HepG2 (cell line): ENCODE data around the gene TBC1D14. TPM values are rescaled to one million over a fixed set of nuclear protein-coding genes. Genes with fewer than 3 reads are reported as not detected.

Experiments
- ATAC-seq: fragments of 200-7000 bp; cut with Tn5 transposase; 3 replicates; pipeline ENCODE4 v1.9.1; 2020; ENCODE audit warnings: mild to moderate bottlenecking, moderate library complexity
- BruUV-seq: library from RNA; stranded (reverse); fragments of 400-500 nt; replicated peaks from 2 replicates; lab custom pipeline; 2021; lab: Mats Ljungman, UMichigan
- CTCF ChIA-PET: fragments of 300-600 bp; formaldehyde crosslinking; extraction: SDS; loops from one replicate; lab custom pipeline; 2021; ENCODE audit warnings: low total read pairs, inconsistent platforms, low intra/inter-chr PET ratio; lab: Yijun Ruan, JAX
- POLR2A ChIA-PET: fragments of 350-600 bp; sonication (Branson Sonifier 250); formaldehyde crosslinking; loops from one replicate; lab custom pipeline; 2020; ENCODE audit warnings: antibody characterized with exemption, inconsistent platforms; lab: Yijun Ruan, JAX
- DNase-seq: peaks from one replicate; pipeline ENCODE4 v3.0.0-alpha.2; 2015; ENCODE audit warnings: low spot score
- FAIRE-seq: peaks from 3 replicates; lab custom pipeline; 2011; peaks lifted over from hg19 to GRCh38; lab: Jason Lieb, UNC
- H2AFZ ChIP-seq: one replicate; pipeline ENCODE4 v1.6.1; 2011; ENCODE audit warnings: low read length, inconsistent platforms
- H3K27ac ChIP-seq: fragments of 300-600 bp; 3 replicates; pipeline ENCODE4 v1.8.0; 2011; ENCODE audit warnings: mixed run types, mild to moderate bottlenecking, mixed read lengths, low read length, inconsistent platforms; ENCODE audit not compliant: insufficient read depth; ENCODE audit errors: extremely low read length
- H3K27me3 ChIP-seq, 2 experiments: fragments of 200-600 bp in 1 of 2; 2 replicates in 1 of 2; 3 replicates in 1 of 2; pipeline versions ENCODE4 v1.6.0 to v1.8.0; 2011; ENCODE audit warnings: low read length in 2 of 2, mild to moderate bottlenecking in 2 of 2, moderate library complexity in 2 of 2, inconsistent platforms in 1 of 2; ENCODE audit not compliant: insufficient read depth in 2 of 2, control insufficient read depth in 1 of 2
- H3K36me3 ChIP-seq, 2 experiments: fragments of 200-600 bp in 1 of 2; replicated peaks in 1 of 2; 2 replicates in 1 of 2; 3 replicates in 1 of 2; pipeline versions ENCODE4 v1.5.1 to v1.8.0; 2011; ENCODE audit warnings: low read length in 2 of 2, inconsistent platforms in 1 of 2; ENCODE audit not compliant: insufficient read depth in 2 of 2, control insufficient read depth in 1 of 2
- H3K4me1 ChIP-seq: 2 replicates; pipeline ENCODE4 v1.5.1; 2012; ENCODE audit warnings: low read length, inconsistent platforms; ENCODE audit not compliant: insufficient read depth
- H3K4me2 ChIP-seq: 2 replicates; pipeline ENCODE4 v1.6.0; 2011; ENCODE audit warnings: low read depth, low read length, inconsistent platforms
- H3K4me3 ChIP-seq, 3 experiments: fragments of 200-600 bp in 1 of 3; sonication (generic), shearing (Covaris generic) in 1 of 3; replicated peaks in 1 of 3; 2 replicates each; pipeline ENCODE4 v1.5.1; 2011 to 2016; ENCODE audit warnings: low read length in 3 of 3, inconsistent platforms in 2 of 3, low read depth in 2 of 3, mild to moderate bottlenecking in 2 of 3, control low read depth in 1 of 3, mixed read lengths in 1 of 3; ENCODE audit not compliant: insufficient read depth in 1 of 3
- H3K79me2 ChIP-seq: one replicate; pipeline ENCODE4 v1.6.1; 2011; ENCODE audit warnings: low read length, inconsistent platforms; ENCODE audit not compliant: insufficient read depth
- H3K9ac ChIP-seq: 2 replicates; pipeline ENCODE4 v1.6.0; 2011; ENCODE audit warnings: mild to moderate bottlenecking, low read depth, low read length, inconsistent platforms; ENCODE audit not compliant: insufficient read depth
- H3K9me3 ChIP-seq: 2 replicates; pipeline ENCODE4 v1.5.1; 2012; ENCODE audit warnings: mild to moderate bottlenecking, low read length
- H4K20me1 ChIP-seq: 2 replicates; pipeline ENCODE4 v1.6.0; 2011; ENCODE audit warnings: inconsistent platforms, mild to moderate bottlenecking, low read length, moderate library complexity; ENCODE audit not compliant: insufficient read depth
- ATAD3A ChIP-seq: sonication (generic); formaldehyde crosslinking; IDR thresholded peaks from 2 replicates; pipeline ENCODE4 v1.4.0; 2020; ENCODE audit warnings: missing genetic modification reagents
- CREB1 ChIP-seq, 2 experiments: fragments of 450-650 bp in 1 of 2; IDR thresholded peaks; 2 replicates each; pipeline ENCODE4 v1.6.1; 2016 to 2017; ENCODE audit warnings: control low read depth in 1 of 2, mild to moderate bottlenecking in 1 of 2, missing compliant biosample characterization in 1 of 2, missing genetic modification characterization in 1 of 2
- CREBL2 ChIP-seq: sonication (generic); formaldehyde crosslinking; IDR thresholded peaks from 2 replicates; pipeline ENCODE4 v1.8.1; 2023; ENCODE audit warnings: missing genetic modification reagents, mild to moderate bottlenecking, borderline replicate concordance
- ESRRA ChIP-seq: sonication (generic); formaldehyde crosslinking; IDR thresholded peaks from 2 replicates; pipeline ENCODE4 v1.5.1; 2020; ENCODE audit warnings: mild to moderate bottlenecking, low read depth, missing genetic modification reagents
- HMGA1 ChIP-seq: sonication (generic); formaldehyde crosslinking; conservative IDR thresholded peaks from 2 replicates; pipeline ENCODE4 v1.4.0; 2020; ENCODE audit warnings: missing genetic modification reagents
- NRL ChIP-seq: sonication (generic); formaldehyde crosslinking; IDR thresholded peaks from 2 replicates; pipeline ENCODE4 v1.5.0; 2020; ENCODE audit warnings: missing genetic modification reagents, mild to moderate bottlenecking, moderate library complexity, borderline replicate concordance
- RAD21 ChIP-seq: fragments of 450-650 bp; formaldehyde crosslinking; IDR thresholded peaks from 2 replicates; pipeline ENCODE4 v1.5.0; 2020; ENCODE audit warnings: mild to moderate bottlenecking
- STAG1 ChIP-seq: sonication (generic); formaldehyde crosslinking; IDR thresholded peaks from 2 replicates; pipeline ENCODE4 v1.4.0; 2020; ENCODE audit warnings: missing genetic modification reagents
- TCF7 ChIP-seq: sonication (generic); IDR thresholded peaks from 2 replicates; pipeline ENCODE4 v1.6.1; 2016; ENCODE audit warnings: antibody characterized with exemption, low read depth
- TFAP4 ChIP-seq: sonication (generic); IDR thresholded peaks from 2 replicates; pipeline ENCODE4 v1.6.1; 2016; ENCODE audit warnings: low read depth, borderline replicate concordance
- THAP11 ChIP-seq: IDR thresholded peaks from 2 replicates; pipeline ENCODE4 v1.6.1; 2016; ENCODE audit warnings: missing biosample characterization, missing genetic modification reagents
- THAP9 ChIP-seq: sonication (generic); formaldehyde crosslinking; IDR thresholded peaks from 2 replicates; pipeline ENCODE4; 2020; ENCODE audit warnings: missing genetic modification reagents, mild to moderate bottlenecking, borderline replicate concordance
- U2AF1 ChIP-seq: fragments of 200-400 bp; formaldehyde crosslinking; optimal IDR thresholded peaks from 2 replicates; pipeline ENCODE3; 2017; ENCODE audit warnings: mild to moderate bottlenecking, low read depth, low read length
- ZBTB25 ChIP-seq: IDR thresholded peaks from 2 replicates; pipeline ENCODE4 v1.6.1; 2018; ENCODE audit warnings: missing genetic modification reagents
- ZNF230 ChIP-seq: sonication (generic); formaldehyde crosslinking; IDR thresholded peaks from 2 replicates; pipeline ENCODE4 v1.4.0; 2020; ENCODE audit warnings: mild to moderate bottlenecking, missing genetic modification reagents
- ZNF430 ChIP-seq: sonication (generic); formaldehyde crosslinking; IDR thresholded peaks from 2 replicates; pipeline ENCODE4 v1.9.0; 2021; ENCODE audit warnings: mild to moderate bottlenecking, missing genetic modification reagents
- ZNF431 ChIP-seq: sonication (generic); formaldehyde crosslinking; IDR thresholded peaks from 2 replicates; pipeline ENCODE4 v1.9.0; 2022; ENCODE audit warnings: missing genetic modification reagents, low read depth, mild to moderate bottlenecking, borderline replicate concordance
- ZNF678 ChIP-seq: sonication (generic); formaldehyde crosslinking; IDR thresholded peaks from 2 replicates; pipeline ENCODE4 v1.4.0; 2020; ENCODE audit warnings: mild to moderate bottlenecking, missing genetic modification reagents
- WGBS: methylation state at CpG from one replicate; pipeline ENCODE4 v1.1.6; 2017; ENCODE audit warnings: low lambda C conversion rate; 5-methylcytosine and 5-hydroxymethylcytosine counted together
- in situ Hi-C: cut with HindIII; loops from 2 replicates; pipeline ENCODE4 v1.10.0; 2017; ENCODE audit warnings: low pct_unique_long_range_greater_than_20kb; ENCODE audit not compliant: extremely low pct_ligation_motif_present
- intact Hi-C: fragments of 100-400 bp; cut with micrococcal nuclease; formaldehyde crosslinking; loops from one replicate; pipeline ENCODE4 v1.10.0; 2022; ENCODE audit not compliant: unreplicated experiment
- polyA plus RNA-seq, 8 experiments: library from polyadenylated mRNA; depleted of rRNA in 3 of 8; stranded (reverse) in 7 of 8; unstranded in 1 of 8; fragments of >200 nt; fragmentation: Illumina TruSeq in 4 of 8; extraction: Trizol in 4 of 8; gene quantifications; 2 replicates each; pipeline versions ENCODE4 v1.2.1 to v1.2.3, GENCODE V29; 2011 to 2016; ENCODE audit warnings: low read depth in 4 of 8, missing spikeins in 1 of 8, mixed read lengths in 1 of 8; ENCODE audit not compliant: insufficient read depth in 1 of 8
- total RNA-seq, 5 experiments: library from RNA; depleted of rRNA; stranded (reverse); fragments of >200 nt; fragmentation: Illumina TruSeq; extraction: Trizol; gene quantifications; 2 replicates each; pipeline ENCODE4 v1.2.3, GENCODE V29; 2016; ENCODE audit warnings: low read depth in 1 of 5

Gene TBC1D14
- total and polyA plus RNA-seq, 2 of the 13 experiments (the other 11 are each of a cell fraction or from before 2014, with no cell fraction given), result 29.5 to 46.5 TPM

- TF ChIP-seq TCF7 (peak; percentile 39), STAG1 (peak; percentile 56), TFAP4 (no peak), ZNF431 (CRISPR knock-in tag) (no peak), RAD21 (CRISPR knock-in tag) (0 out of 2 replicates have a peak, but pooled peaks have one; percentile 28)
Observed at GRCh38 chr4:7037425-7037824, 127.8 kb downstream of the TBC1D14 start (continued).

GRCh38 chr4:7040765-7041164 is 131.1 kb downstream of the TBC1D14 start:
- FAIRE-seq (no peak), DNase-seq (no peak), ATAC-seq (no peak)
- Histone ChIP-seq H3K4me1 (peaks cover 49% of the 10 kb centered on the region), H4K20me1 (0 out of 2 replicates have a peak, but pooled peaks cover 3% of the 10 kb centered on the region), H3K4me3 (no peak overlapping the region), H3K9me3 (no peaks in the 10 kb centered on the region), H3K27me3 (peaks cover 0 to 5% of the 10 kb centered on the region in 2 experiments; a peak in 1 of 5 replicates), H3K79me2 (peaks cover 24% of the 10 kb centered on the region), H3K36me3 (no peaks in the 10 kb centered on the region; a peak in 1 of 5 replicates), H2AFZ (no peak overlapping the region), H3K27ac (no peak overlapping the region), H3K4me2 (no peak overlapping the region), H3K9ac (no peak overlapping the region)
- intact Hi-C loops, result loop anchor here (10.0 kb wide), 1 partner anchor 136 kb away; the partner anchor contains the start of gene TBC1D14
- in situ Hi-C loops, result no loop called here
- WGBS, result 63% methylated on average over 4 of the region's 4 CpGs
- BruUV-seq, result no TSS peak
- CTCF ChIA-PET, result no interaction called here
- POLR2A ChIA-PET, result interaction anchor here (5.6 kb wide), 1 partner anchor 27 kb away, joined by 64 read pairs; the partner anchor contains the start of gene GRPEL1
- TF ChIP-seq CREB1 (IDR thresholded peaks at IDR 0.05), result no peak
- TF ChIP-seq CREB1 (CRISPR knock-in tag; IDR thresholded peaks at IDR 0.05), result no peak
- no peak for TF ChIP-seq NRL (CRISPR knock-in tag)
- TF ChIP-seq ESRRA, result no peak
- no peak for TF ChIP-seq CREBL2 (CRISPR knock-in tag)
- TF ChIP-seq HMGA1 (CRISPR knock-in tag), result no peak
- no peak for TF ChIP-seq ZNF430 (CRISPR knock-in tag)
- TF ChIP-seq ZNF230 (CRISPR knock-in tag), result no peak
- no peak for TF ChIP-seq ZNF678
- TF ChIP-seq THAP11 (CRISPR knock-in tag), result no peak
- no peak for TF ChIP-seq ZBTB25 (CRISPR knock-in tag)
- no peak for TF ChIP-seq THAP9
- TF ChIP-seq U2AF1, result no peak
- TF ChIP-seq ATAD3A (CRISPR knock-in tag), result no peak
